ENCODE measurements around the gene LAPTM4A. TPM values are rescaled to one million over a fixed set of nuclear protein-coding genes. Genes with fewer than 3 reads are reported as not detected.
"Not testable (repeated sequence)": the region's sequence is repeated elsewhere in the genome, so short reads cannot be mapped to it uniquely, and the experiment has no call there.

The LAPTM4A gene
- polyA plus RNA-seq, 4 donors = 47.6 to 269 (median 157) TPM

GRCh38 chr2:20052229-20052851 lies 912 bp upstream of the LAPTM4A start:
- Histone ChIP-seq H3K27me3 (ENCODE audit: control insufficient read depth in 3 of 3, insufficient read depth in 3 of 3, low read length in 3 of 3) (no peaks in the 10 kb centered on the region), H3K4me3 (ENCODE audit: low read depth in 1 of 3, low read length in 3 of 3) (peak overlapping the region in 2 of 3 donors; percentile 83 to 87), H3K9me3 (ENCODE audit: control insufficient read depth in 2 of 2, insufficient read depth in 1 of 2, low read depth in 1 of 2, low read length in 1 of 2) (no peaks in the 10 kb centered on the region), H3K36me3 (ENCODE audit: control insufficient read depth in 3 of 3, insufficient read depth in 2 of 3, low read depth in 1 of 3, low read length in 3 of 3) (no peaks in the 10 kb centered on the region), H3K4me1 (ENCODE audit: control insufficient read depth in 3 of 3, insufficient read depth in 2 of 3, low read depth in 1 of 3, low read length in 2 of 3) (peaks cover 6 to 19% (median 12%) of the 10 kb centered on the region in 3 donors), H3K27ac (ENCODE audit: low read depth in 1 of 3, low read length in 2 of 3) (peak overlapping the region; percentile 86 to 99 (median 95))
- DNase-seq (peak; percentile 40 to 73), FAIRE-seq (no peak)
- WGBS, 3 donors = 2 to 3% (median 3%) methylated on average over 10 of the region's 10 CpGs

GRCh38 chr2:20050646-20051531 lies 539 bp downstream of the LAPTM4A start:
- peak; percentile 81 to 83 for DNase-seq
- FAIRE-seq = no peak
- no peaks in the 10 kb centered on the region for H3K9me3 ChIP-seq (ENCODE audit: control insufficient read depth in 2 of 2, insufficient read depth in 1 of 2, low read depth in 1 of 2, low read length in 1 of 2)
- peak overlapping the region; percentile 83 to 88 (median 87) for H3K4me3 ChIP-seq (ENCODE audit: low read depth in 1 of 3, low read length in 3 of 3)
- WGBS, 3 donors = 0 to 1% (median 1%) methylated on average over 47 of the region's 47 CpGs
- H3K27me3 ChIP-seq (ENCODE audit: control insufficient read depth in 3 of 3, insufficient read depth in 3 of 3, low read length in 3 of 3) = no peaks in the 10 kb centered on the region
- peaks cover 0 to 2% (median 0%) of the 10 kb centered on the region in 3 donors for H3K36me3 ChIP-seq (ENCODE audit: control insufficient read depth in 3 of 3, insufficient read depth in 2 of 3, low read depth in 1 of 3, low read length in 3 of 3)
- H3K27ac ChIP-seq (ENCODE audit: low read depth in 1 of 3, low read length in 2 of 3) = peak overlapping the region; percentile 83 to 99 (median 95)
- peaks cover 6 to 19% (median 12%) of the 10 kb centered on the region in 3 donors for H3K4me1 ChIP-seq (ENCODE audit: control insufficient read depth in 3 of 3, insufficient read depth in 2 of 3, low read depth in 1 of 3, low read length in 2 of 3)

- H3K4me1 ChIP-seq (ENCODE audit: control insufficient read depth in 3 of 3, insufficient read depth in 2 of 3, low read depth in 1 of 3, low read length in 2 of 3) = peaks cover 6 to 19% (median 12%) of the 10 kb centered on the region in 3 donors
- FAIRE-seq (no peak), DNase-seq (peak; percentile 34 to 43)
- peak overlapping the region; percentile 83 to 88 (median 87) for H3K4me3 ChIP-seq (ENCODE audit: low read depth in 1 of 3, low read length in 3 of 3)
- WGBS, 3 donors = 0 to 2% (median 1%) methylated on average over 10 of the region's 10 CpGs
- no peaks in the 10 kb centered on the region for H3K27me3 ChIP-seq (ENCODE audit: control insufficient read depth in 3 of 3, insufficient read depth in 3 of 3, low read length in 3 of 3)
- peaks cover 0 to 2% (median 0%) of the 10 kb centered on the region in 3 donors for H3K36me3 ChIP-seq (ENCODE audit: control insufficient read depth in 3 of 3, insufficient read depth in 2 of 3, low read depth in 1 of 3, low read length in 3 of 3)
- H3K9me3 ChIP-seq (ENCODE audit: control insufficient read depth in 2 of 2, insufficient read depth in 1 of 2, low read depth in 1 of 2, low read length in 1 of 2) = no peaks in the 10 kb centered on the region
- H3K27ac ChIP-seq (ENCODE audit: low read depth in 1 of 3, low read length in 2 of 3) = peak overlapping the region; percentile 83 to 99 (median 95)
Observed at GRCh38 chr2:20050104-20050645, 1.3 kb downstream of the LAPTM4A start.

GRCh38 chr2:20049637-20050036 lies 1.8 kb downstream of the LAPTM4A start:
- Histone ChIP-seq H3K27me3 (ENCODE audit: control insufficient read depth in 3 of 3, insufficient read depth in 3 of 3, low read length in 3 of 3) (no peaks in the 10 kb centered on the region), H3K4me1 (ENCODE audit: control insufficient read depth in 3 of 3, insufficient read depth in 2 of 3, low read depth in 1 of 3, low read length in 2 of 3) (peaks cover 6 to 19% (median 12%) of the 10 kb centered on the region in 3 donors), H3K9me3 (ENCODE audit: control insufficient read depth in 2 of 2, insufficient read depth in 1 of 2, low read depth in 1 of 2, low read length in 1 of 2) (no peaks in the 10 kb centered on the region), H3K36me3 (ENCODE audit: control insufficient read depth in 3 of 3, insufficient read depth in 2 of 3, low read depth in 1 of 3, low read length in 3 of 3) (peaks cover 0 to 2% (median 0%) of the 10 kb centered on the region in 3 donors), H3K4me3 (ENCODE audit: low read depth in 1 of 3, low read length in 3 of 3) (peak overlapping the region in 2 of 3 donors; percentile 83 to 87), H3K27ac (ENCODE audit: low read depth in 1 of 3, low read length in 2 of 3) (peak overlapping the region in 2 of 3 donors; percentile 70 to 95)
- 4 to 11% (median 7%) methylated on average over 4 of the region's 4 CpGs for WGBS, 3 donors
- FAIRE-seq = no peak
- DNase-seq = peak; percentile 15 to 37

- Histone ChIP-seq H3K4me3 (ENCODE audit: low read depth in 1 of 3, low read length in 3 of 3) (peak overlapping the region in 2 of 3 donors; percentile 83 to 87), H3K4me1 (ENCODE audit: control insufficient read depth in 3 of 3, insufficient read depth in 2 of 3, low read depth in 1 of 3, low read length in 2 of 3) (peaks cover 6 to 26% (median 12%) of the 10 kb centered on the region in 3 donors), H3K27ac (ENCODE audit: low read depth in 1 of 3, low read length in 2 of 3) (peak overlapping the region; percentile 17 to 95 (median 43)), H3K27me3 (ENCODE audit: control insufficient read depth in 3 of 3, insufficient read depth in 3 of 3, low read length in 3 of 3) (no peaks in the 10 kb centered on the region), H3K9me3 (ENCODE audit: control insufficient read depth in 2 of 2, insufficient read depth in 1 of 2, low read depth in 1 of 2, low read length in 1 of 2) (no peaks in the 10 kb centered on the region), H3K36me3 (ENCODE audit: control insufficient read depth in 3 of 3, insufficient read depth in 2 of 3, low read depth in 1 of 3, low read length in 3 of 3) (peaks cover 0 to 2% (median 0%) of the 10 kb centered on the region in 3 donors)
- FAIRE-seq (no peak), DNase-seq (no peak)
- 31 to 38% (median 35%) methylated on average over 6 of the region's 6 CpGs for WGBS, 3 donors
Observed at GRCh38 chr2:20048488-20049448, 2.7 kb downstream of the LAPTM4A start.

GRCh38 chr2:20045712-20046292 lies 5.6 kb downstream of the LAPTM4A start:
- H3K36me3 ChIP-seq (ENCODE audit: control insufficient read depth in 3 of 3, insufficient read depth in 2 of 3, low read depth in 1 of 3, low read length in 3 of 3); DNase-seq; H3K27ac ChIP-seq (ENCODE audit: low read depth in 1 of 3, low read length in 2 of 3); FAIRE-seq; H3K27me3 ChIP-seq (ENCODE audit: control insufficient read depth in 3 of 3, insufficient read depth in 3 of 3, low read length in 3 of 3); H3K4me3 ChIP-seq (ENCODE audit: low read depth in 1 of 3, low read length in 3 of 3); H3K9me3 ChIP-seq (ENCODE audit: control insufficient read depth in 2 of 2, insufficient read depth in 1 of 2, low read depth in 1 of 2, low read length in 1 of 2): not testable (repeated sequence)
- H3K4me1 ChIP-seq (ENCODE audit: control insufficient read depth in 3 of 3, insufficient read depth in 2 of 3, low read depth in 1 of 3, low read length in 2 of 3) = peaks cover 5 to 21% (median 18%) of the 10 kb centered on the region in 3 donors
- WGBS, 3 donors = 71 to 75% (median 73%) methylated on average over 4 of the region's 4 CpGs

GRCh38 chr2:20044778-20045177 lies 6.7 kb downstream of the LAPTM4A start:
- Histone ChIP-seq H3K27ac (ENCODE audit: low read depth in 1 of 3, low read length in 2 of 3) (no peak overlapping the region), H3K36me3 (ENCODE audit: control insufficient read depth in 3 of 3, insufficient read depth in 2 of 3, low read depth in 1 of 3, low read length in 3 of 3) (peaks cover 0 to 10% (median 0%) of the 10 kb centered on the region in 3 donors), H3K27me3 (ENCODE audit: control insufficient read depth in 3 of 3, insufficient read depth in 3 of 3, low read length in 3 of 3) (no peaks in the 10 kb centered on the region), H3K9me3 (ENCODE audit: control insufficient read depth in 2 of 2, insufficient read depth in 1 of 2, low read depth in 1 of 2, low read length in 1 of 2) (no peaks in the 10 kb centered on the region), H3K4me3 (ENCODE audit: low read depth in 1 of 3, low read length in 3 of 3) (no peak overlapping the region), H3K4me1 (ENCODE audit: control insufficient read depth in 3 of 3, insufficient read depth in 2 of 3, low read depth in 1 of 3, low read length in 2 of 3) (peaks cover 5 to 21% (median 18%) of the 10 kb centered on the region in 3 donors)
- 85 to 95% (median 92%) methylated on average over 4 of the region's 4 CpGs for WGBS, 3 donors
- DNase-seq = no peak
- no peak for FAIRE-seq

Measured in small intestine (tissue), 7 donors.